ENCODE results near the gene TRIM54.

- TF ChIP-seq CTCF (IDR thresholded peaks at IDR 0.05) (no peak), POLR2A (IDR thresholded peaks at IDR 0.05) (no peak)
These were observed 27.0 kb upstream of the TRIM54 start for GRCh38 chr2:27255187-27255586.

Data from right lobe of liver (tissue), 4 donors.